Measurements from ENCODE around the gene SLC17A2.

GRCh38 chr6:25892877-25893276, 37.6 kb downstream of the SLC17A2 start:
- TF ChIP-seq POLR2AphosphoS5 (IDR thresholded peaks at IDR 0.05) (no peak), CTCF (IDR thresholded peaks at IDR 0.05) (no peak), POLR2A (IDR thresholded peaks at IDR 0.05; ENCODE audit: low read depth) (no peak)

Data from esophagus muscularis mucosa (tissue), 3 donors.